DND-41 (cell line): ENCODE results near the gene CDKL4.

Experiments
- EZH2 ChIP-seq: IDR thresholded peaks from 3 replicates; pipeline ENCODE4 v1.6.1; 2012; ENCODE audit warnings: borderline replicate concordance, low read depth, mild to moderate bottlenecking, moderate library complexity, low read length, inconsistent platforms; ENCODE audit not compliant: severe bottlenecking
- TF ChIP-seq, protein P1 (sequence below): IDR thresholded peaks from 2 replicates; pipeline ENCODE4 v1.5.1; 2012; ENCODE audit warnings: borderline replicate concordance, low read length, moderate library complexity, mild to moderate bottlenecking; ENCODE audit not compliant: poor library complexity, severe bottlenecking; ENCODE audit errors: extremely low read depth

DNA sequence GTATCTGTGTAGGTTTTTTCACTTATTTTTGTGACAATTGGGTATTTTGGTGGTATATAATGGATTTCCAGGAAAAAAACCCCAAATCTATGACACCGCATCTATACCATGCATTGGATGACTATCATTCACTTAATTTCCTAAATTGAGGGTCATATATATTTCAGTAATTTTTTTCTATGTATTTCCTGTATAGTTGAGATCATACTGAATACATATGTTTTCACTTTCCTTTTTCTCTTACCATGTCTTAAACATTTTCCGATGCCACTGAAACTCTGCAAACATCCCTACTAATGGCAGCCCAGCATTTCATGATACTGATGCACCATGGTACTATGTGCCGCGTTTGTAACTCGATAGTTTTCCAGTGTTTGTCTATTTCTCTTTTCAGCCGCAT, 40.4 kb downstream of the CDKL4 start:
- TF ChIP-seq, protein P1, sequence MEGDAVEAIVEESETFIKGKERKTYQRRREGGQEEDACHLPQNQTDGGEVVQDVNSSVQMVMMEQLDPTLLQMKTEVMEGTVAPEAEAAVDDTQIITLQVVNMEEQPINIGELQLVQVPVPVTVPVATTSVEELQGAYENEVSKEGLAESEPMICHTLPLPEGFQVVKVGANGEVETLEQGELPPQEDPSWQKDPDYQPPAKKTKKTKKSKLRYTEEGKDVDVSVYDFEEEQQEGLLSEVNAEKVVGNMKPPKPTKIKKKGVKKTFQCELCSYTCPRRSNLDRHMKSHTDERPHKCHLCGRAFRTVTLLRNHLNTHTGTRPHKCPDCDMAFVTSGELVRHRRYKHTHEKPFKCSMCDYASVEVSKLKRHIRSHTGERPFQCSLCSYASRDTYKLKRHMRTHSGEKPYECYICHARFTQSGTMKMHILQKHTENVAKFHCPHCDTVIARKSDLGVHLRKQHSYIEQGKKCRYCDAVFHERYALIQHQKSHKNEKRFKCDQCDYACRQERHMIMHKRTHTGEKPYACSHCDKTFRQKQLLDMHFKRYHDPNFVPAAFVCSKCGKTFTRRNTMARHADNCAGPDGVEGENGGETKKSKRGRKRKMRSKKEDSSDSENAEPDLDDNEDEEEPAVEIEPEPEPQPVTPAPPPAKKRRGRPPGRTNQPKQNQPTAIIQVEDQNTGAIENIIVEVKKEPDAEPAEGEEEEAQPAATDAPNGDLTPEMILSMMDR = no peak
- no peak for TF ChIP-seq EZH2
